Liver (tissue), 3 donors: ENCODE data around the gene MTMR1.

Source experiments
- CTCF ChIP-seq: fragments of 150-350 bp; IDR thresholded peaks from 2 replicates; pipeline ENCODE4 v1.5.1; 2017; ENCODE audit warnings: improper control_type of control experiment, low read depth, low read length; ENCODE audit not compliant: missing input control
- SP1 ChIP-seq: IDR thresholded peaks from 2 replicates; pipeline ENCODE4 v1.6.1; 2018; ENCODE audit warnings: antibody characterized with exemption, mild to moderate bottlenecking
- donor health status: healthy.
- donor health status: healthy.

GRCh38 chrX:150701377-150701776, 8.2 kb downstream of the MTMR1 start:
- no peak for TF ChIP-seq CTCF
- no peak for TF ChIP-seq SP1
